HEK293 (cell line): ENCODE results near the gene ZNF107.

Source experiments
- CTCF ChIA-PET: fragments of 350-600 bp; formaldehyde crosslinking; extraction: SDS; loops from one replicate; lab custom pipeline; 2021; ENCODE audit warnings: antibody characterized with exemption; lab: Yijun Ruan, JAX
- POLR2A ChIA-PET: fragments of 300-600 bp; formaldehyde crosslinking; extraction: SDS; loops from one replicate; lab custom pipeline; 2020; ENCODE audit warnings: antibody characterized with exemption, inconsistent platforms; lab: Yijun Ruan, JAX
- H3K27ac ChIP-seq: fragments of 200-500 bp; sonication (Bioruptor generic); 2 replicates; pipeline ENCODE4 v1.5.1; 2014; ENCODE audit warnings: low read depth, low read length, control low read depth, inconsistent platforms; ENCODE audit errors: extremely low read depth
- H3K36me3 ChIP-seq, 2 experiments: fragments of 200-500 bp in 1 of 2; sonication (Bioruptor generic) in 1 of 2; 1 replicate in 1 of 2; 2 replicates in 1 of 2; pipeline ENCODE4 v1.5.1; 2014 to 2017; ENCODE audit warnings: inconsistent platforms in 2 of 2, low read length in 2 of 2; ENCODE audit not compliant: control insufficient read depth in 2 of 2, insufficient read depth in 1 of 2
- H3K4me1 ChIP-seq: fragments of 200-500 bp; sonication (Bioruptor generic); 2 replicates; pipeline ENCODE4 v1.5.1; 2014; ENCODE audit warnings: mild to moderate bottlenecking, low read length, inconsistent platforms; ENCODE audit not compliant: control insufficient read depth, insufficient read depth
- H3K4me3 ChIP-seq: 2 replicates; pipeline ENCODE4 v1.5.1; 2011; ENCODE audit warnings: low read depth, mild to moderate bottlenecking, control low read depth, low read length, moderate library complexity
- H3K9me3 ChIP-seq: fragments of 200-500 bp; sonication (Bioruptor generic); 2 replicates; pipeline ENCODE4 v1.5.1; 2014; ENCODE audit warnings: low read depth, low read length, inconsistent platforms; ENCODE audit not compliant: control insufficient read depth, insufficient read depth
- BCL11A ChIP-seq: fragments of 450-650 bp; formaldehyde crosslinking; IDR thresholded peaks from 2 replicates; pipeline ENCODE4 v1.5.1; 2016; ENCODE audit warnings: low read depth, missing biosample characterization, missing genetic modification characterization
- CTCF ChIP-seq: fragments of 450-650 bp; formaldehyde crosslinking; IDR thresholded peaks from 2 replicates; pipeline ENCODE4 v1.5.1; 2016; ENCODE audit warnings: missing biosample characterization, missing genetic modification characterization
- GLIS2 ChIP-seq: fragments of 450-650 bp; formaldehyde crosslinking; IDR thresholded peaks from 2 replicates; pipeline ENCODE4 v1.5.1; 2016; ENCODE audit warnings: missing biosample characterization, missing genetic modification characterization
- KLF17 ChIP-seq: fragments of 450-650 bp; formaldehyde crosslinking; IDR thresholded peaks from 2 replicates; pipeline ENCODE4 v1.5.1; 2016; ENCODE audit warnings: missing biosample characterization, missing genetic modification characterization
- KLF8 ChIP-seq: fragments of 450-650 bp; formaldehyde crosslinking; IDR thresholded peaks from 2 replicates; pipeline ENCODE4 v1.5.1; 2016; ENCODE audit warnings: missing biosample characterization, missing genetic modification characterization
- OVOL3 ChIP-seq: fragments of 450-650 bp; formaldehyde crosslinking; IDR thresholded peaks from 2 replicates; pipeline ENCODE4 v1.5.1; 2016; ENCODE audit warnings: missing biosample characterization, missing genetic modification characterization
- SP2 ChIP-seq: fragments of 450-650 bp; formaldehyde crosslinking; IDR thresholded peaks from 2 replicates; pipeline ENCODE4 v1.5.1; 2016; ENCODE audit warnings: missing biosample characterization, missing genetic modification characterization
- TRIM28 ChIP-seq: IDR thresholded peaks from 2 replicates; pipeline ENCODE4 v1.6.1; 2011; ENCODE audit warnings: low read length, control low read depth, borderline replicate concordance
- ZBTB20 ChIP-seq: fragments of 450-650 bp; formaldehyde crosslinking; IDR thresholded peaks from 2 replicates; pipeline ENCODE4 v1.5.1; 2016; ENCODE audit warnings: missing biosample characterization, missing genetic modification characterization
- ZFHX2 ChIP-seq: fragments of 450-650 bp; formaldehyde crosslinking; conservative IDR thresholded peaks from 2 replicates; pipeline ENCODE4 v1.5.1; 2016; ENCODE audit warnings: missing biosample characterization, missing genetic modification characterization
- ZNF114 ChIP-seq: fragments of 450-650 bp; formaldehyde crosslinking; IDR thresholded peaks from 2 replicates; pipeline ENCODE4 v1.5.0; 2017; ENCODE audit warnings: missing biosample characterization, missing genetic modification characterization
- ZNF555 ChIP-seq: fragments of 450-650 bp; formaldehyde crosslinking; conservative IDR thresholded peaks from 2 replicates; pipeline ENCODE4 v1.5.1; 2017; ENCODE audit warnings: missing biosample characterization, mild to moderate bottlenecking, missing genetic modification characterization, inconsistent platforms
- ZNF610 ChIP-seq: fragments of 450-650 bp; formaldehyde crosslinking; IDR thresholded peaks from 2 replicates; pipeline ENCODE4 v1.5.1; 2016; ENCODE audit warnings: missing biosample characterization, missing genetic modification characterization, borderline replicate concordance
- ZNF621 ChIP-seq: fragments of 450-650 bp; formaldehyde crosslinking; IDR thresholded peaks from 2 replicates; pipeline ENCODE4 v1.5.1; 2017; ENCODE audit warnings: missing biosample characterization, missing genetic modification characterization
- ZNF623 ChIP-seq: fragments of 450-650 bp; formaldehyde crosslinking; IDR thresholded peaks from 2 replicates; pipeline ENCODE4 v1.5.1; 2016; ENCODE audit warnings: missing biosample characterization, missing genetic modification characterization
- ZNF654 ChIP-seq: fragments of 450-650 bp; formaldehyde crosslinking; IDR thresholded peaks from 2 replicates; pipeline ENCODE4 v1.5.1; 2016; ENCODE audit warnings: low read depth, missing biosample characterization, missing genetic modification characterization
- ZNF660 ChIP-seq: fragments of 450-650 bp; IDR thresholded peaks from 2 replicates; pipeline ENCODE4 v1.5.1; 2018; ENCODE audit warnings: missing biosample characterization, mild to moderate bottlenecking, missing genetic modification characterization
- ZNF792 ChIP-seq: fragments of 450-650 bp; formaldehyde crosslinking; IDR thresholded peaks from 2 replicates; pipeline ENCODE4 v1.5.1; 2016; ENCODE audit warnings: missing biosample characterization, missing genetic modification characterization
- ZXDB ChIP-seq: fragments of 450-650 bp; formaldehyde crosslinking; IDR thresholded peaks from 2 replicates; pipeline ENCODE4 v1.5.1; 2016; ENCODE audit warnings: missing biosample characterization, missing genetic modification characterization
- TF ChIP-seq, protein P1 (sequence below): fragments of 450-650 bp; formaldehyde crosslinking; IDR thresholded peaks from 2 replicates; pipeline ENCODE4 v1.5.1; 2016; ENCODE audit warnings: missing biosample characterization, missing genetic modification characterization

Gene ZNF107

GRCh38 chr7:64665980-64666662 is at the start of gene ZNF107 (continued):
- peak; percentile 41; the same call in 1 of the 2 replicates for TF ChIP-seq ZNF621 (tag by site-specific recombination)
- peak; percentile 55 for TF ChIP-seq ZXDB
- peak; percentile 91 for TF ChIP-seq SP2 (tag by site-specific recombination)
- TF ChIP-seq ZNF660: peak; percentile 44; the same call in 1 of the 2 replicates
- no peak for TF ChIP-seq ZNF623 (tag by site-specific recombination)
- TF ChIP-seq GLIS2: no peak
- TF ChIP-seq ZNF114 (tag by site-specific recombination): no peak
- no peak for TF ChIP-seq ZNF555 (tag by site-specific recombination)
- 0 out of 2 replicates have a peak, but pooled peaks have one; percentile 23 for TF ChIP-seq ZNF610 (tag by site-specific recombination)
- peak; percentile 27; the same call in 1 of the 2 replicates for TF ChIP-seq ZBTB20
- TF ChIP-seq KLF8 (tag by site-specific recombination): peak; percentile 41; the same call in 1 of the 2 replicates

DNA sequence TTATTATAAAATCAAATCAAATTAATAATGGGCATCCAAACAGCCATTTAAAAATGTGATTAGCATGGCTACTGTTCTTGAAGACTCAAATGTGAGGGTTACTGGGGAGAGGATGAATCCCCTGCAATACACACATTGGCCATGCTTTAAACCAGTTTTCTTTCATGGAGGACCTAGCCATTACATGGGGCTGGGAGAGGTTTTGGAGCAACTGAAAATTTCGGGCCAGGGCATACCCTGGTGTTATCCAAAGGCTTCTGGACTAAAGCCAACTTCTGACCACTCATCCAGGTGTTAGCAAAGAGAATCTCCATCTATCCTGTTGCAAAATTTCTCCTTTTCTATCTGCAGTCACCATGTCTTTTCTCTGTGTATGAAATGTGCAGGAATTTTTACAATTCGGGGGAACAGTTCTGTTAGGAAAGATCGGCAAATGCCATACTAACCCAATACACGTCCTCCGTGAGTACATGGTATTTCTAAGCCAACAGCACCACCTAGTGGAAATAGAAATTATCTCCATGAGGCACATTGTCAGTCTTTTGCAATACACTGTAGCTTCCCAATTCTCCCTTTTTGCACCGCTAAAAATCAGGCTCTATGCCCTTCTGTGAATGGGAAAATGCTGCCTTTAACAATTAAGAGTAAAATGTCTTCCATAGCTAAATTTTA is 47.0 kb upstream of the ZNF107 start:
- Histone ChIP-seq H3K4me1 (no peaks in the 10 kb centered on the region), H3K27ac (no peak overlapping the region), H3K36me3 (no peaks in the 10 kb centered on the region; a peak in 1 of 3 replicates)
- TF ChIP-seq CTCF (tag by site-specific recombination): peak; percentile 55; the same call in 1 of the 2 replicates
- TF ChIP-seq BCL11A (tag by site-specific recombination): no peak
- TF ChIP-seq ZNF654 (tag by site-specific recombination): peak; percentile 89
- TF ChIP-seq, protein P1, sequence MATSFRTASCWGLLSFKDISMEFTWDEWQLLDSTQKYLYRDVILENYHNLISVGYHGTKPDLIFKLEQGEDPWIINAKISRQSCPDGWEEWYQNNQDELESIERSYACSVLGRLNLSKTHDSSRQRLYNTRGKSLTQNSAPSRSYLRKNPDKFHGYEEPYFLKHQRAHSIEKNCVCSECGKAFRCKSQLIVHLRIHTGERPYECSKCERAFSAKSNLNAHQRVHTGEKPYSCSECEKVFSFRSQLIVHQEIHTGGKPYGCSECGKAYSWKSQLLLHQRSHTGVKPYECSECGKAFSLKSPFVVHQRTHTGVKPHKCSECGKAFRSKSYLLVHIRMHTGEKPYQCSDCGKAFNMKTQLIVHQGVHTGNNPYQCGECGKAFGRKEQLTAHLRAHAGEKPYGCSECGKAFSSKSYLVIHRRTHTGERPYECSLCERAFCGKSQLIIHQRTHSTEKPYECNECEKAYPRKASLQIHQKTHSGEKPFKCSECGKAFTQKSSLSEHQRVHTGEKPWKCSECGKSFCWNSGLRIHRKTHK (tag by site-specific recombination): no peak
- TF ChIP-seq, all 188 proteins: peak for 2
- ChIA-PET CTCF (interaction anchor here (0.6 to 1.1 kb wide), 5 partner anchors 12 to 550 kb away, joined by 3 to 5 read pairs (median 3); no protein-coding TSS in a partner anchor), POLR2A (no interaction called here)
- H3K9me3 ChIP-seq: no peaks in the 10 kb centered on the region
- no peak overlapping the region for H3K4me3 ChIP-seq

- ChIA-PET CTCF (interaction anchor here (0.6 to 1.1 kb wide), 5 partner anchors 11 to 551 kb away, joined by 3 to 5 read pairs (median 3); no protein-coding TSS in a partner anchor), POLR2A (no interaction called here)
- Histone ChIP-seq H3K4me1 (no peaks in the 10 kb centered on the region), H3K9me3 (no peaks in the 10 kb centered on the region), H3K27ac (no peak overlapping the region), H3K4me3 (no peak overlapping the region), H3K36me3 (no peaks in the 10 kb centered on the region; a peak in 1 of 3 replicates)
- no peak for TF ChIP-seq ZFHX2 (tag by site-specific recombination)
- TF ChIP-seq ZNF792 (tag by site-specific recombination): no peak
- TF ChIP-seq TRIM28: peak; percentile 91; the same call in 1 of the 2 replicates
- TF ChIP-seq KLF17 (tag by site-specific recombination): no peak
- TF ChIP-seq OVOL3 (tag by site-specific recombination): no peak
Measured at GRCh38 chr7:64619705-64620104, 46.2 kb upstream of the ZNF107 start.
